Right kidney (tissue), 1 donor: ENCODE results near the gene B4GALT6.

Source experiments
- DNase-seq: peaks from one replicate; pipeline ENCODE4 v3.0.0-alpha.2; 2016

B4GALT6 gene

DNA sequence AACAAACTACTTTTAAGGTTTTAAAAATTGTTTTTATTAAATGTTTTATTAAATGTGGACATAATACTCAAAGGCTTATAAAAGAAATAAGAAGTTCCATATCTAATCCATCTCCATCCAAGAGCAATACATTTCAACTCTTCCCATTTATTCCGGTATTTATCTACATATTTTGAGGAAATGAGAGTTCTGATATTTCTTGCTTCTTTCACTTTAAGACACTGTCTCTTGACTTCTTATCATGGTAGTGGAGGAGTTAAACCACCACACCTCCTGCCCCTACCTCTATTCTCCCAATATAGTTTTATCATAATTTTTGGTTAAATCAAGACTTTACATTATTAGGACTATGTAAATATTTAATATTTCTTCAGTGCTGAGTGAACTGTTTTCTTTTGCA lies 52.0 kb downstream of the B4GALT6 start:
- no peak for DNase-seq

DNA sequence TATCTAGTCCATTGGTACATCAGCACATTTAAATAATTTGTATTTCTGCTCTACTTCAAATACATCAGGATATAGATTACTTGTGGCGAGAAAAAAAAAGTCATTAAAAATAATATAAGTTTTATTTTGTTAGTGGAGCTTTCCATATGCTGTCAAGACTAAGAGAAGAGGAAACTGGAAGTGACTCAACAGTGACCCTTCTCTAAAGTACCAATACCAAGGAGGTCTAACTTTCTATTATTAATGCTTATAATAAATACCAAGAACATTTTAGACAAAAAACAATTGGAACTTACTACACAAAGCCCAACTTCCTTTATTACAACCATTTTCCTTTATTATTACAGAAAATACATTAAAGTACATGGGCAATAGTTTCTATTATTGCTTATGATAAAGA lies 52.9 kb downstream of the B4GALT6 start:
- no peak for DNase-seq

DNA sequence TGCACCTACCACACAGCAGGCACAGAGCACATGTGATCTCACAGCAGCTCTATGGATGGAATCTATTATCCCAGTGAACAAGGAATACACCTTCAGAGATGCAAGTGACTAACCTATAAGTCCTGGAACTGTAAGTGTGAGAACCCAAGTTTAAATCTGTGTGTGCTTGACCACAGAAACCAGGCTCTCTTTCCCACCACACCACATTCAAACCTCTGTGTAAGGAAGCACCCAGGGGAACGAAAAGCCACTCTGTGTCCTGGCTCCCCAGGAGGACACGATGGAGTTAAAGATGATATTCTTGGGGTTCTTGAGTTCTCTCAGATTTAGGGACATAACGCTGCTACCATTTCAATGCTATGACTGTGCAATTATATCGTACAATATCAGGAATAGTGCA lies 53.8 kb downstream of the B4GALT6 start:
- DNase-seq, result no peak

DNA sequence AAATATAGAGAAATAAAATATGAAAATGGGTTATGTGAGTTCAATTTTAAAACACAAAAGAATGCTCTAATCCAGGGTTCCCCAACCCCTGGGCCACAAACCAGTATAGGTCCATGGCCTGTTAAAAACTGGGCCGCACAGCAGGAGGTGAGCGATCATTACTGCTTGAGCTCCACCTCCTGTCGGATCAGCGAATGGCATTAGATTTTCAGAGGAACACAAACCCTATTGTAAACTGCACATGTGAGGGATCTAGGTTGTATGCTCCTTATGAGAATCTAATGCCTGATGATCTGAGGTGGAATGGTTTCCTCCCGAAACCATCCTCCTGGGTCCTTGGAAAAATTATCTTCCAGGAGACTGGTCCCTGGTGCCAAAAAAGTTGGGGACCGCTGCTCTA lies 58.0 kb downstream of the B4GALT6 start:
- no peak for DNase-seq

DNA sequence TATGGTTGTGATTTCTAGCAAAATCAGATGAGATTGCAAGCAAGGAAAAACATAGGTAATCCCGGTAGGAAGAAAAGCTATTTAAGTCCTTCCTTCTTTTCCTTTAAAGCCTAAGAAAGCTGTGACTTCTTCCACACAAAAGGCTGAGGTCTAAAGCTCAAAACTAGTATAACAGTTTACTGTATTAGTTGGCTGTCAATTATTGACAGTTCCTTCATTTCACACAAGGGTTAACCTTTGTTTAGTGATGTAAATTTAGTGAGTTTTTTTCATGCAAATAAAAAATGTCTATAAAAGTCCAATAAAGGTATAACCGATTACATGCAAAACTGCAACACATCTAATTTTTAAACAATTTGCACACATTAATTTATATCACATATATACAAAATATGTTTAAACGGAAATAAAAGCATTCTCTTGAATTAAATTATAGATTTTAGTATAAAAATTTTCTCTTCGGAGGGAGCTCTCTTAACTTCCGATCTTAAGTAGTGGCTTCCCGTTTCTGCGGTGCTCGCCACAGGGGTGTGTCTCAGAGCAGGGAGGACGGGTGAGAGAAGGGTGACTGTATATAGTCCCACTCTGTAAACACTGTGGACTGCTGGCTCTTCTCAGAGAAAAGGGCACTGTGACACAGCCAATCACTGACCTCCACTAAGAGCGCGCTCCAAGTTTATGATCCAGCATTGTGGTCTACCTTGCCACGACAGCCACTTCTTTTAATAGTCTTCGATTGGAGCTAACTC lies 59.3 kb downstream of the B4GALT6 start:
- DNase-seq, result no peak

DNA sequence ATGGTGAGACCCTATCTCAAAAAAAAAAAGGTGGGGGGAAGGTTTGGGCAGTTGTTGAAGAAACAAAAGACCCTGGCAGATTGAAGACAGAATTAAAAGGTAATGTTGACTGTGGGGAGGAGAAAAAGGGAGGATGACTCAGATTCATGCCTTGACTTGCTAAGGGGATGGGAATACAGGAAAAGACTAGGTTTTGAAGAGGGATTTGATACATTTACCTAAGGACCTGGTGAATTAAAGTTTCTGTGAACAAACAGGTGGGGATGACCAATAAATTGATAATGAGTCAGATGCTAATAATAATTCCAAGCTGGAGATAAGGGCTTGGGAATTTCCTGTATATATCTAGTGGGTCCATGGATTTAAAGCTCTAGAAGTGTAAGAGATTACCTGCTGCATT lies 65.1 kb downstream of the B4GALT6 start:
- no peak for DNase-seq

DNA sequence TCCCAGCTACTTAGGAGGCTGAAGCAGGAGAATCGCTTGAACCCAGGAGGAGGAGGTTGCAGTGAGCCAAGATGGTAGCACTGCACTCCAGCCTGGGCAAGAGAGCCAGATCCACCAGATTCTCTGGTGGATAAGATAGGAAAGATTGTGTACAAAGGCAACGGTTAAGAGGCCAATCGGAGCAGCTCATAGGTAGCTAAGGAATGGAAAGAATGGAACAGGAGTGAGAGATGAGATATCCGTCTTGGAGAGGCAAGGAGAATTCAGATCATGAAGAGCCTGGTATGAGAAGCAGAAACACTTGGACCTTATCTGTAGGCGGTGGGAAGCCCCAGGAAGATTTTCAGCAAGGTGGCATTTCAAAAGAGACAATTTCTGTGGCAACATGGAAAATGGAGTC lies 65.6 kb downstream of the B4GALT6 start:
- DNase-seq, result no peak

DNA sequence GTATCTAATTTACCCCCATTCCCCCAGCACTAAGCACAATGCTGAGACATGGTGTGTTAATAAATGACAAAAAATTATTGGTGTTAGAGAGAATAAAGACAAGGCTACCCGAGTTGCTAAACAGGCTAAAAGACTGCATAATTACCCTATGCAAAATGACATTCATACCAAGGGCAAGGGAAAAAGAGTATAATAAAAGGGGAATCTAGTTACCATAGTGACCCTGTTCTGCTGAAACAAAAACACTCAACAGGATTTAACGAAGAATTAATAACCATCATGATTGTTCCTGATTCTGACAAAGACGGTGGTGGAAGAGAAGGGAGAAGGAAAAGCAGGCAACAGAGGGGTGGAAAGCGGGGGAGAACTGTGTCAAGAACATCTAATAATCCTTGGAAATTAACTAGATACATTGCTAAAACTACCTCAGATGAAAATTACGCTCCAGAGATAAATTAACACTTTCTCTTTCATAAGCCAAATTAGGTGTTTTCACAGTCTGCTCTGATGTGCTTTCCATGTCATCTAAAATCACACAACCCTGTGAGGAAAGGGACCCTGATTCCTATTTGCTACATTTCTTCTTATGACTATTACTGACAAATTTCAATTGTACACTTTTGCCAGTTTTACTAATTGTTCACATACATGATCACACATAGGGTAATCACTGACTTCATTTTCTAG lies 67.2 kb downstream of the B4GALT6 start:
- no peak for DNase-seq

DNA sequence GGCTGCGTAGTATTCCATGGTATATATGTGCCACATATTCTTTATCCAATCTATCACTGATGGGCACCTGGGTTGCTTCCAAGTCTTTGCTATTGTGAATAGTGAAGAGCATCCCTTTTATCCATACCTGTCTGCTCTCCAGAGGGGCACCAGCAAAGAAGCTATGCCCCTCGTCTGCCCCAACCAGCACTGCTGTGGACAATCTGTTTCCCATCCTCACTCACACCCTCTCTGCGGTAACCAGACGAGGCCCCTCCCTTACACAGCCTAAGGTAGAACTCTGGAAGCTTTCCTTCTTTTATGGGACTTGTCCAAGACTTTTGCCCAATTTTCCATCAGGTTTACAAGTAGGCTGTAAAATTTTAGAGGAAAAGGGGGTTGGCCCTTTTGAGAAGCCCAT lies 67.8 kb downstream of the B4GALT6 start:
- no peak for DNase-seq

DNA sequence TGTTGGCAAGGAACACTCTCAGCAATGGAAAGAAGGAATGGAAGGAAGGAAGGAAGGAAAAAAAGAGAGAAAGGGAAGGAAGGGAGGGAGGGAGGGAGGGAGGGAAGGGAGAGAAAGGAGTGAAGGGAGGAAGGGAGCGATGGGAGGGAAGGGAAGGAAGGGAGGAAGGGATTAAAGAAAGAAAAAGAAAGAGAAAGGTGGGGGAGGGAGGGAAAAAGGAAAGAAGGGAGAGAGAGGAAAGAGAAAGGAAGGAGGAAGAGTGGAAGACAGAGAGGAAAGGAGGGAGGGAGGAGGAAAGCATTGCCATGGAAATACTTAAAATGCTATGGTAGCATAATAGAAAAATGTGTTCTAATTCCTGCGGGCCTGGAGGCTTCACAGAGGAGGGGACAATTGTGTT lies 70.3 kb downstream of the B4GALT6 start:
- DNase-seq, result no peak

DNA sequence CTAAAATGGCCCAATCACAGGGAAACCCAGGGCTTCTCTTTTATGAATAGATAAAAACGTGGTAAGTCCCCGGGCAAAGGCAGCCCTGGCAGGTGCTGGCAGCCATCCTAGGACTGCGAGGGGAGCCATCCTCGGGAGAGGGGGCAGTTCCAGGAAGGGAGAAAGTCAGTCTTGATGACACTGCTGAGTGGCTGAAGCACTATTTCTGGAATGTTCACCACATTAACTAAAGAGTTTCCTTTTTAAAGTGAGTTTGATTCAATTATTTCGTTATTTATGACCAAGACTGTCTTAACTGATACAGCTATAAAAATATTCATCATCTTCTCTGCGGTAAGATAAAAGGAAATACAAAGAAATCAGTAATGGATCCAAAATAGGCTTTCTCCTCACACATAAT lies 72.3 kb downstream of the B4GALT6 start:
- DNase-seq, result no peak

DNA sequence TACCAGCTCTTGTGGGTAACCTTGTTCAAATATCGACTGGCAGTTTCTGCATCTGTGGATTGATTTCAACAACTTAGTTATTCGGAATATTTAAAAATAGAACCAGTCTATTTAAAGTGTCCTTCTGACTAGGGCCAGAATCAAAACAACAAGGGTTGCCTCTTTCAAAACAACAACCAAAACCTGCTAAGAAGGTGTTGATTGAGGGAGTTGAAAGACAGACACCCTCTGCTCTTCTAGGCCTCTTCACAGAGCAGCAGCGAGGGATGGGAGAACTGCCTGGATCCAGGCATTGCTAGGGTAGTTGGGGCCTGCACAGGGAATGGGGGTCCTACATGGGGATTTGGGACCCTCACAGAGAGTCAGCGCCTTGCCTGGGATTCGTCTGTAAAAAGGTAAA lies 72.9 kb downstream of the B4GALT6 start:
- no peak for DNase-seq

DNA sequence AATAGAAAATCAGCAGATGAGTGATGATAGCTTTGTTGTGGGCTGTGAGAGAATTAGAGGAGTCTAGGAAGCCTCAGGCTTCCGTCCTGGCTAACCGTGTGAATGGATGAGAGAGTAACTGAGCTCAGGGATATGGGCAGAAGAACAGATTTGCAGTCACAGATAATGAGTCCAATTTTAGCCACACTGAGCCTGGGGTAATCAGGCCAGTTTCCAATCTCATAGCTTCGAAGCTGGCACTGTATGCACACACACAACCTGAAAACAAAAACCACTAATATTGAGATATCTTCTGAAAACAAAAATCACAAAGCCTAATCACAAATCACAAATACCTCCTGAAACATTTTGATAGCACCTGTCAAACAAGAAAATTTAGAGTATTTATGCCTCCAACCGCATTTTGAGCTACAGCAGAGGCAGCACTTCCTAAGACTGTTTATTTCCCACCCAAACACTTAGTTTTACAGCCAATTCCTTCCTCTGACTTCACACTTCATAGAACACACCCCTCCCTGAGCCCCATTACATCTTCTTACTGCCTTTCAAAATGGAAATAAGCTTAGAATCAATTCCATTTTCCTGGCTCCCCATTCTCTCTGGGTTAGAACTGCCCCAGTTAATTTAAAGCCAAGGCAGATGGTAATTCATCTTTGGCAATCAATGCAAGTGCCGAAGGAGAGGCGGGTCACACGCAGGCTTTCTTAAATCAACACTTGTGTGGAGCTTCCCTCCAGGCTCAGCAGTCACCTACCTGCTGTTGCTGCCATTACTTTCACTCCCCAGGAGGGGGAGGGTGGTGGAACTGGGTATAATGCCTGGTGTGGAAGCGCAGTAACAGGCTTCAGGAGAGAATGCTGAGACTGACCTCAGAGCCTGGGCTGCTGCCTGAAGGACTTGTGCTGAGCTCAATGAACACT lies 73.8 kb downstream of the B4GALT6 start:
- peak; percentile 24 for DNase-seq

DNA sequence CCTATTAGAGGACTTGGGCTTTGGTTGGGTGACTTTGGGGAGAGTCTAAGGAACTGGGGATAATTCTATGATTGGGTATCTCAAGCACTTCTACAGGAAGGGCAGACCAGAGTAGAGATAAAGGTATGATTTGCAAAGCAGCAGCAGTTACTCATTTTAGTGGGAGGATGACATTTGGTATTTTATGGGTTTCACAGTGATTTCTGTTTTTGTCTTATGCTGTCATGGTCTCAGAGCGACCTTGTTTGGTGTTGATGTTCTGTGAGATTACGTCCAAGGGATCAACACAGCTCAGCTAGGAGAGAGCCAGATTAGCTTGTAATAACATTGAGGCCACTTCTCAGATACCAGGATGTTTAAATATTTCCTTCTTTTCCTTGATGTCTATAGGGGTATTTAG lies 74.5 kb downstream of the B4GALT6 start:
- DNase-seq, result no peak

DNA sequence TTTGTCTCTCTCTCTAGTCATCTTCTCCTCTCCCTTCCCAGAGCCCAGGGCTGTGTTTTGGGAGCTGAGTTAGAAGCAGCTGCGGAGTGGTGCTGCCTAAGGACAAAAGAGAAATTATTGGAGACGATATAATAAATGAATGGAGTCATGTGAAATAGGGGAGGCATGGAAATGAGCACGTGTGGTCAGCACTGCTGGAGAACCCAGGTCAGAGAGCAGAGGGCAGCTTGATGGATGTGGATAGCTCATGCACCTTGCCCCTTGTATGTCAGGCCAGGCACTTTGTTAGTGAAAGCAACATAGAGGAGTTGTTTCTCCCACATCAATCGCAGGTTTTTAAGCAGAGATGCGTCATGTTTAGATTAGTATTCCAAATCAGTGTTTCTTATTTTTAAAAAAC lies 77.0 kb downstream of the B4GALT6 start:
- DNase-seq, result no peak

DNA sequence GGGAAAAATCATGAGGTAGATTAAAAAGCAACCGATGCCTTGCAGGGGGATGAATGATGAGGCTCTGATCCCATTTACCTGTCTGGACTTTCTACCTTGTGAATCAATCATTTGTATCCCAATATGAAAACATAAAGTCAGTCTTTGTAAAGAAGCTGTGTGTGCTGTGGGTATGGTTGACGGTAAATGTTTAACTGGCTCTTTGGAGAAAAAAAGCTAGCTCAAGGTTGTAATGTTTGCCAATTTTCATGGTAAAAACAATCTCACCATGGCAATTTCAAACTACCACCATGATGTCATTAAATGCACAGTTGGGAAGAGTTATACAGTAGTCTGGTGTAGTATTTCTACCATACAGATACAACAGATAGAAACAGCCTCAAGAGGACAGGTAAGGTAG lies 78.1 kb downstream of the B4GALT6 start:
- DNase-seq, result no peak

DNA sequence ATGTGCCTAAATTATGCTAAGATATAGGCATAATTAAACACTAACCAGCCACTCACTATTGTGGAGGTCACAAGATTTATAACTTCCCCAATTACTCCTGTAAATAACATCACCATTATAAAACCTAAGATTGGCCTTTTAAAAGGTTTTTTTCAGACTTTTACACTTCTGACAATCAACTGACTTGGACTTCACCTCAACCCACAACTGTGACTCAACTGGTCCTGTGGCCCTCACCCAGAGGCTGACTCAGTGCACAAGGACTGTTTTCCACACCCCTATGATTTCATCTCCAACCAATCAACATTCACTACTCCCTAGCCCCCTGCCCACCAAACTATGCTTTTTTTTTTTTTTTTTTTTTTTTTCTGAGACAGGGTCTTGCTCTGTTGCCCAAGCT lies 81.1 kb downstream of the B4GALT6 start:
- DNase-seq, result no peak

DNA sequence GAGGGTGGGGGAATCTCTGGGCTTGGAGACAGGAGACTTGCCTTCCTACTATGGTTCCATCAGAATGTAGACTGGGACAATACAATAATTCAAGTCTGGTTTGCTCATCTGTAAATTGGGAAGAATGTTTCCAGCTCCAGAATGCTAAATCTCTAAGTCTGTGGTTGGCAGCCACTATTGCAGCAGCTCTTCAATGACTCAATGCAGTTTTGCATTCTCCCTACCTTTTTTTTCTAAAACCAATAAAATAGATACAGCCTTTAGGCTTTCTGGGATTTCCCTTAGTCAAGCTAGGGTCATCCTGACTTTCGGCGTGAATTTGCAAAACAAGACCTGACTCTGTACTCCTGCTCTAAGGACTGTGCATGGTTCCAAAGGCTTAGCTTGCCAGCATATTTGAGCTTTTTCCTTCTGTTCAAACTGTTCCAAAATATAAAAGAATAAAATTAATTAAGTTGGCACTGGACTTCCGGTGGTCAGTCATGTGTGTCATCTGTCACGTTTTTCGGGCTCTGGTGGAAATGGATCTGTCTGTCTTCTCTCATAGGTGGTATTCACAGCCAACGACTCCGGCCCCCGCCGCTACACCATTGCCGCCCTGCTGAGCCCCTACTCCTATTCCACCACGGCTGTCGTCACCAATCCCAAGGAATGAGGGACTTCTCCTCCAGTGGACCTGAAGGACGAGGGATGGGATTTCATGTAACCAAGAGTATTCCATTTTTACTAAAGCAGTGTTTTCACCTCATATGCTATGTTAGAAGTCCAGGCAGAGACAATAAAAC lies 86.2 kb downstream of the B4GALT6 start:
- no peak for DNase-seq

DNA sequence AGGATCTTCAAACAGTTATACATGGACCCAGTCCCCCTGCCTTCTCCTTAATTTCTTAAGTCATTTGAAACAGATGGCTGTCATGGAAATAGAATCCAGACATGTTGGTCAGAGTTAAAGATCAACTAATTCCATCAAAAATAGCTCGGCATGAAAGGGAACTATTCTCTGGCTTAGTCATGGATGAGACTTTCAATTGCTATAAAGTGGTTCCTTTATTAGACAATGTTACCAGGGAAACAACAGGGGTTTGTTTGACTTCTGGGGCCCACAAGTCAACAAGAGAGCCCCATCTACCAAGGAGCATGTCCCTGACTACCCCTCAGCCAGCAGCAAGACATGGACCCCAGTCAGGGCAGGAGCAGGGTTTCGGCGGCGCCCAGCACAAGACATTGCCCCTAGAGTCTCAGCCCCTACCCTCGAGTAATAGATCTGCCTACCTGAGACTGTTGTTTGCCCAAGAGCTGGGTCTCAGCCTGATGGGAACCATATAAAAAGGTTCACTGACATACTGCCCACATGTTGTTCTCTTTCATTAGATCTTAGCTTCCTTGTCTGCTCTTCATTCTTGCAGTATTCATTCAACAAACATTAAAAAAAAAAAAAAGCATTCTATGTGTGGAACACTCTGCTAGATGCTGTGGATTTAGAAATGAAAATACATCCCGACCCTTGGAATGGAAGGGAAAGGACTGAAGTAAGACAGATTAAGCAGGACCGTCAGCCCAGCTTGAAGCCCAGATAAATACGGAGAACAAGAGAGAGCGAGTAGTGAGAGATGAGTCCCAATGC lies 88.1 kb downstream of the B4GALT6 start:
- DNase-seq, result no peak

DNA sequence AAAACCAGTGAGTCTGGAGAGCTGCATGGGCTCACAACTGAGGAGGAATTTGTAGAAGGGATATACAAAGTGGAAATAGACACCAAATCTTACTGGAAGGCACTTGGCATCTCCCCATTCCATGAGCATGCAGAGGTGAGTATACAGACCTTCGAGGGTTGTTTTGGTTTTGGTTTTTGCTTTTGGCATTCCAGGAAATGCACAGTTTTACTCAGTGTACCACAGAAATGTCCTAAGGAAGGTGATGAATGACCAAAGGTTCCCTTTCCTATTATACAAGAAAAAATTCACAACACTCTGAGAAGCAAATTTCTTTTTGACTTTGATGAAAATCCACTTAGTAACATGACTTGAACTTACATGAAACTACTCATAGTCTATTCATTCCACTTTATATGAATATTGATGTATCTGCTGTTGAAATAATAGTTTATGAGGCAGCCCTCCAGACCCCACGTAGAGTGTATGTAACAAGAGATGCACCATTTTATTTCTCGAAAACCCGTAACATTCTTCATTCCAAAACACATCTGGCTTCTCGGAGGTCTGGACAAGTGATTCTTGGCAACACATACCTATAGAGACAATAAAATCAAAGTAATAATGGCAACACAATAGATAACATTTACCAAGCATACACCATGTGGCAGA lies 89.1 kb downstream of the B4GALT6 start:
- no peak for DNase-seq
